ENCODE results near the gene ADAR. TPM values are rescaled to one million over a fixed set of nuclear protein-coding genes. Genes with fewer than 3 reads are reported as not detected.
"Not testable (repeated sequence)": the region's sequence is repeated elsewhere in the genome, so short reads cannot be mapped to it uniquely, and the experiment has no call there.

Gene ADAR
- 140 and 144 TPM in 2 replicates for total RNA-seq (2014; rRNA removed; shearing (Covaris generic); ENCODE audit: low replicate concordance)

GRCh38 chr1:154607609-154608396, at the start of gene ADAR:
Gene ADAR, minus strand, starts transcription at chr1:154608186. Its CDS starts 180 bp downstream, at chr1:154608006.
- Histone ChIP-seq H3K9ac (ENCODE audit: low read length) (peak within 1 kb of the TSS; percentile 93), H3K9me3 (ENCODE audit: low read length) (no peaks in the 10 kb centered on the region), H4K20me1 (ENCODE audit: insufficient read depth, low read depth, low read length) (peaks cover 36% of the 10 kb centered on the region), H3K36me3 (ENCODE audit: insufficient read depth, low read length) (peaks cover 11% of the 10 kb centered on the region; the same call in 1 of the 2 replicates), H3K4me2 (ENCODE audit: low read depth, low read length, poor library complexity, severe bottlenecking) (peak within 1 kb of the TSS; percentile 82), H3K9me2 (replicated peaks; ENCODE audit: insufficient read depth, low read length) (no peaks in the 10 kb centered on the region), H3K4me3 (ENCODE audit: low read length) (peak within 1 kb of the TSS; percentile 73), H3K4me1 (ENCODE audit: low read length) (peaks cover 74% of the 10 kb centered on the region), H3K27ac (ENCODE audit: low read length) (peak within 1 kb of the TSS; percentile 95), H3K27me3 (ENCODE audit: low read length) (no peaks in the 10 kb centered on the region), H3K79me2 (ENCODE audit: low read length) (peaks cover 95% of the 10 kb centered on the region), H2AFZ (ENCODE audit: low read length) (no peak within 1 kb of the TSS)
- peak; percentile 98 for DNase-seq

GRCh38 chr1:154657556-154657955, 49.6 kb upstream of the ADAR start:
- no peaks in the 10 kb centered on the region for H3K9me3 ChIP-seq (ENCODE audit: low read length)
- H4K20me1 ChIP-seq (ENCODE audit: insufficient read depth, low read depth, low read length): no peaks in the 10 kb centered on the region
- H2AFZ ChIP-seq (ENCODE audit: low read length): peak overlapping the region; percentile 57; the same call in 1 of the 2 replicates
- no peak overlapping the region for H3K4me3 ChIP-seq (ENCODE audit: low read length)
- H3K9ac ChIP-seq (ENCODE audit: low read length): no peak overlapping the region
- DNase-seq: no peak
- H3K4me2 ChIP-seq (ENCODE audit: low read depth, low read length, poor library complexity, severe bottlenecking): no peak overlapping the region
- H3K36me3 ChIP-seq (ENCODE audit: insufficient read depth, low read length): no peaks in the 10 kb centered on the region
- H3K9me2 ChIP-seq (replicated peaks; ENCODE audit: insufficient read depth, low read length): no peaks in the 10 kb centered on the region
- no peaks in the 10 kb centered on the region for H3K27me3 ChIP-seq (ENCODE audit: low read length)
- H3K79me2 ChIP-seq (ENCODE audit: low read length): no peaks in the 10 kb centered on the region
- peaks cover 8% of the 10 kb centered on the region for H3K4me1 ChIP-seq (ENCODE audit: low read length)
- no peak overlapping the region for H3K27ac ChIP-seq (ENCODE audit: low read length)

- H3K27me3 ChIP-seq (ENCODE audit: low read length): no peaks in the 10 kb centered on the region
- no peaks in the 10 kb centered on the region for H3K36me3 ChIP-seq (ENCODE audit: insufficient read depth, low read length)
- H3K79me2 ChIP-seq (ENCODE audit: low read length): no peaks in the 10 kb centered on the region
- no peaks in the 10 kb centered on the region for H3K4me1 ChIP-seq (ENCODE audit: low read length)
- no peak overlapping the region for H3K4me2 ChIP-seq (ENCODE audit: low read depth, low read length, poor library complexity, severe bottlenecking)
- H3K4me3 ChIP-seq (ENCODE audit: low read length): no peak overlapping the region
- DNase-seq: no peak
- no peak overlapping the region for H2AFZ ChIP-seq (ENCODE audit: low read length)
- no peak overlapping the region for H3K9ac ChIP-seq (ENCODE audit: low read length)
- H4K20me1 ChIP-seq (ENCODE audit: insufficient read depth, low read depth, low read length): no peaks in the 10 kb centered on the region
- H3K27ac ChIP-seq (ENCODE audit: low read length): no peak overlapping the region
- H3K9me3 ChIP-seq (ENCODE audit: low read length): no peaks in the 10 kb centered on the region
- H3K9me2 ChIP-seq (replicated peaks; ENCODE audit: insufficient read depth, low read length): no peaks in the 10 kb centered on the region
These were observed 44.9 kb upstream of the ADAR start for GRCh38 chr1:154652893-154653292.

- H3K9me3 ChIP-seq (ENCODE audit: low read length); H3K4me3 ChIP-seq (ENCODE audit: low read length); H3K4me2 ChIP-seq (ENCODE audit: low read depth, low read length, poor library complexity, severe bottlenecking); H3K9ac ChIP-seq (ENCODE audit: low read length); H3K27me3 ChIP-seq (ENCODE audit: low read length); H4K20me1 ChIP-seq (ENCODE audit: insufficient read depth, low read depth, low read length); H3K79me2 ChIP-seq (ENCODE audit: low read length); DNase-seq; H2AFZ ChIP-seq (ENCODE audit: low read length); H3K27ac ChIP-seq (ENCODE audit: low read length); H3K36me3 ChIP-seq (ENCODE audit: insufficient read depth, low read length); H3K9me2 ChIP-seq (replicated peaks; ENCODE audit: insufficient read depth, low read length); H3K4me1 ChIP-seq (ENCODE audit: low read length): not testable (repeated sequence)
These were observed 36.7 kb upstream of the ADAR start for GRCh38 chr1:154644724-154645123.

GRCh38 chr1:154641534-154641933, 33.5 kb upstream of the ADAR start:
- Histone ChIP-seq H3K79me2 (ENCODE audit: low read length) (no peaks in the 10 kb centered on the region), H3K4me1 (ENCODE audit: low read length) (no peaks in the 10 kb centered on the region), H3K27me3 (ENCODE audit: low read length) (no peaks in the 10 kb centered on the region), H3K27ac (ENCODE audit: low read length) (no peak overlapping the region), H3K9me2 (replicated peaks; ENCODE audit: insufficient read depth, low read length) (no peaks in the 10 kb centered on the region), H2AFZ (ENCODE audit: low read length) (no peak overlapping the region), H4K20me1 (ENCODE audit: insufficient read depth, low read depth, low read length) (no peaks in the 10 kb centered on the region), H3K36me3 (ENCODE audit: insufficient read depth, low read length) (no peaks in the 10 kb centered on the region), H3K4me2 (ENCODE audit: low read depth, low read length, poor library complexity, severe bottlenecking) (no peak overlapping the region), H3K4me3 (ENCODE audit: low read length) (no peak overlapping the region), H3K9me3 (ENCODE audit: low read length) (peaks cover 7% of the 10 kb centered on the region; the same call in 1 of the 2 replicates), H3K9ac (ENCODE audit: low read length) (no peak overlapping the region)
- DNase-seq: no peak

GRCh38 chr1:154639876-154640275, 31.9 kb upstream of the ADAR start:
- Histone ChIP-seq H3K4me2 (ENCODE audit: low read depth, low read length, poor library complexity, severe bottlenecking) (no peak overlapping the region), H3K79me2 (ENCODE audit: low read length) (no peaks in the 10 kb centered on the region), H3K9me3 (ENCODE audit: low read length) (peaks cover 7% of the 10 kb centered on the region; the same call in 1 of the 2 replicates), H2AFZ (ENCODE audit: low read length) (no peak overlapping the region), H4K20me1 (ENCODE audit: insufficient read depth, low read depth, low read length) (no peaks in the 10 kb centered on the region), H3K9ac (ENCODE audit: low read length) (no peak overlapping the region), H3K27me3 (ENCODE audit: low read length) (no peaks in the 10 kb centered on the region), H3K9me2 (replicated peaks; ENCODE audit: insufficient read depth, low read length) (no peaks in the 10 kb centered on the region), H3K36me3 (ENCODE audit: insufficient read depth, low read length) (no peaks in the 10 kb centered on the region), H3K4me3 (ENCODE audit: low read length) (no peak overlapping the region), H3K4me1 (ENCODE audit: low read length) (no peaks in the 10 kb centered on the region), H3K27ac (ENCODE audit: low read length) (no peak overlapping the region)
- no peak for DNase-seq

GRCh38 chr1:154635171-154635570, 27.2 kb upstream of the ADAR start:
- H3K27me3 ChIP-seq (ENCODE audit: low read length): no peaks in the 10 kb centered on the region
- no peaks in the 10 kb centered on the region for H3K36me3 ChIP-seq (ENCODE audit: insufficient read depth, low read length)
- no peak overlapping the region for H2AFZ ChIP-seq (ENCODE audit: low read length)
- no peak for DNase-seq
- no peaks in the 10 kb centered on the region for H3K79me2 ChIP-seq (ENCODE audit: low read length)
- no peaks in the 10 kb centered on the region for H3K9me2 ChIP-seq (replicated peaks; ENCODE audit: insufficient read depth, low read length)
- no peak overlapping the region for H3K4me2 ChIP-seq (ENCODE audit: low read depth, low read length, poor library complexity, severe bottlenecking)
- no peaks in the 10 kb centered on the region for H4K20me1 ChIP-seq (ENCODE audit: insufficient read depth, low read depth, low read length)
- peaks cover 6% of the 10 kb centered on the region; the same call in 1 of the 2 replicates for H3K9me3 ChIP-seq (ENCODE audit: low read length)
- no peak overlapping the region for H3K9ac ChIP-seq (ENCODE audit: low read length)
- H3K27ac ChIP-seq (ENCODE audit: low read length): no peak overlapping the region
- no peak overlapping the region for H3K4me3 ChIP-seq (ENCODE audit: low read length)
- H3K4me1 ChIP-seq (ENCODE audit: low read length): no peaks in the 10 kb centered on the region

GRCh38 chr1:154629675-154630073, 21.7 kb upstream of the ADAR start:
- Histone ChIP-seq H3K79me2 (ENCODE audit: low read length) (peaks cover 31% of the 10 kb centered on the region), H3K27me3 (ENCODE audit: low read length) (no peaks in the 10 kb centered on the region), H3K36me3 (ENCODE audit: insufficient read depth, low read length) (peaks cover 9% of the 10 kb centered on the region), H3K27ac (ENCODE audit: low read length) (no peak overlapping the region), H4K20me1 (ENCODE audit: insufficient read depth, low read depth, low read length) (peaks cover 7% of the 10 kb centered on the region; the same call in 1 of the 2 replicates), H3K4me2 (ENCODE audit: low read depth, low read length, poor library complexity, severe bottlenecking) (no peak overlapping the region), H2AFZ (ENCODE audit: low read length) (peak overlapping the region; percentile 82), H3K9me2 (replicated peaks; ENCODE audit: insufficient read depth, low read length) (no peaks in the 10 kb centered on the region), H3K4me3 (ENCODE audit: low read length) (no peak overlapping the region), H3K4me1 (ENCODE audit: low read length) (peaks cover 29% of the 10 kb centered on the region), H3K9ac (ENCODE audit: low read length) (no peak overlapping the region), H3K9me3 (ENCODE audit: low read length) (peaks cover 6% of the 10 kb centered on the region; the same call in 1 of the 2 replicates)
- no peak for DNase-seq
